ENCODE measurements around the gene PCSK6. TPM values are rescaled to one million over a fixed set of nuclear protein-coding genes. Genes with fewer than 3 reads are reported as not detected.

PCSK6 gene
- total RNA-seq, 1 experiment from 2014 or later, result 2.9 TPM

DNA sequence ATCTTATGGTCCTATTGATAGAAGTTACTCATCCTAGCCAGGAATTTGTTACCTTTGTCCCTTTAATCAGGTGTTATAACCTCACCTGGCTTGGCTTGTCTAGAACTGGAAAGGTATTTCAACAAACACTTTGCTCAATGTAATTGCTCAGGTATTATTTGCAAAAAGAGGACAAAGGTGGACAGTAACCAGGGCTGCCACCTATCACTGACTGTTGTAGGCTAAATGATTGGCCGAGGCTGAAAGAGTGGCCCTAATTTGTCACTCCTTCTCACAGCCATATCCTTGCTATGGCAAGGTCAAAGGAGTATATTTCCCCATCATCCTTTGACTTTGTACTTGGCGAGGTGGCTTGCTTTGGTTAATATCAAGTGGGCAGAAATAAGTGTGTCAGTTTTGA lies 209.5 kb downstream of the PCSK6 start (continued):
- TF ChIP-seq, protein P1, sequence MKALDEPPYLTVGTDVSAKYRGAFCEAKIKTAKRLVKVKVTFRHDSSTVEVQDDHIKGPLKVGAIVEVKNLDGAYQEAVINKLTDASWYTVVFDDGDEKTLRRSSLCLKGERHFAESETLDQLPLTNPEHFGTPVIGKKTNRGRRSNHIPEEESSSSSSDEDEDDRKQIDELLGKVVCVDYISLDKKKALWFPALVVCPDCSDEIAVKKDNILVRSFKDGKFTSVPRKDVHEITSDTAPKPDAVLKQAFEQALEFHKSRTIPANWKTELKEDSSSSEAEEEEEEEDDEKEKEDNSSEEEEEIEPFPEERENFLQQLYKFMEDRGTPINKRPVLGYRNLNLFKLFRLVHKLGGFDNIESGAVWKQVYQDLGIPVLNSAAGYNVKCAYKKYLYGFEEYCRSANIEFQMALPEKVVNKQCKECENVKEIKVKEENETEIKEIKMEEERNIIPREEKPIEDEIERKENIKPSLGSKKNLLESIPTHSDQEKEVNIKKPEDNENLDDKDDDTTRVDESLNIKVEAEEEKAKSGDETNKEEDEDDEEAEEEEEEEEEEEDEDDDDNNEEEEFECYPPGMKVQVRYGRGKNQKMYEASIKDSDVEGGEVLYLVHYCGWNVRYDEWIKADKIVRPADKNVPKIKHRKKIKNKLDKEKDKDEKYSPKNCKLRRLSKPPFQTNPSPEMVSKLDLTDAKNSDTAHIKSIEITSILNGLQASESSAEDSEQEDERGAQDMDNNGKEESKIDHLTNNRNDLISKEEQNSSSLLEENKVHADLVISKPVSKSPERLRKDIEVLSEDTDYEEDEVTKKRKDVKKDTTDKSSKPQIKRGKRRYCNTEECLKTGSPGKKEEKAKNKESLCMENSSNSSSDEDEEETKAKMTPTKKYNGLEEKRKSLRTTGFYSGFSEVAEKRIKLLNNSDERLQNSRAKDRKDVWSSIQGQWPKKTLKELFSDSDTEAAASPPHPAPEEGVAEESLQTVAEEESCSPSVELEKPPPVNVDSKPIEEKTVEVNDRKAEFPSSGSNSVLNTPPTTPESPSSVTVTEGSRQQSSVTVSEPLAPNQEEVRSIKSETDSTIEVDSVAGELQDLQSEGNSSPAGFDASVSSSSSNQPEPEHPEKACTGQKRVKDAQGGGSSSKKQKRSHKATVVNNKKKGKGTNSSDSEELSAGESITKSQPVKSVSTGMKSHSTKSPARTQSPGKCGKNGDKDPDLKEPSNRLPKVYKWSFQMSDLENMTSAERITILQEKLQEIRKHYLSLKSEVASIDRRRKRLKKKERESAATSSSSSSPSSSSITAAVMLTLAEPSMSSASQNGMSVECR (CRISPR knock-in tag; IDR thresholded peaks at IDR 0.05; ENCODE audit: borderline replicate concordance), result no peak
- TF ChIP-seq CBFB (CRISPR knock-in tag; IDR thresholded peaks at IDR 0.05; ENCODE audit: low read depth), result no peak

DNA sequence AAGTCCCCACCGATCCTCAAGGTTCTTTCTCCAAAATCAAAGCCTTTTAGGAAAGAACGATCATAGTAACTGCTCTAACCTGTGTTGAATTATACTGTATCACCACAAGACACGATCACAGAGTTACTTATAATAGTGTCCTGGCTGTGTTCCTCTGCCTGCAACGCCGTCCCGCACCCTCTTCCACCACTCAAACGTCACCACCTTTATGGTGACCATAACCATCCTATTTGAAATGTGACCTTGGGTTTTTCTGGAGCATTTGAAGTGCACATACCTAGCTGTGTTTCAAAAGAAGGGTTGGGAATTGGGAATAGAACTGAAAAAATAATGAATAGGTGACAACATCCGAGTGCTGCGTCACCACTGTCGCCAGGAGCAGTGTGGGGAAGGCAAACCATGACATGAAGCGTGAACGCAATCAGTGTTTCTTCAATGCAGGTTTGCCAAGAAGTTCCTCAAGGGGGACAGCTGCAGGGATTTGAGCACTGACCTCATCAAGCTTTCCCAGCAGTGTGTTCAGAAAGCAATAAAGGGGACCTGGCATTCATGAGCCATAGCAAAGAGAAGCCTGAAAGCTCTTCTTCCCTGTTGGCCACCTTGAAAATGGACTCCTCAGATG lies 211.5 kb downstream of the PCSK6 start:
- ChIA-PET POLR2A (interaction anchor here (0.5 kb wide), 1 partner anchor 1675 kb away, joined by 3 read pairs; no protein-coding TSS in a partner anchor), CTCF (interaction anchor here (1.3 kb wide), 1 partner anchor 11 kb away, joined by 6 read pairs; no protein-coding TSS in a partner anchor)
- peak overlapping the region; percentile 85 for H3K4me3 Mint-ChIP-seq
- H3K4me1 Mint-ChIP-seq, result peaks cover 9% of the 10 kb centered on the region
- H3K27me3 Mint-ChIP-seq (ENCODE audit: low read depth), result no peaks in the 10 kb centered on the region
- H3K27ac Mint-ChIP-seq, result peak overlapping the region; percentile 89; the same call in 1 of the 2 replicates
- peaks cover 46% of the 10 kb centered on the region for H3K36me3 Mint-ChIP-seq
- DNase-seq (ENCODE audit: low spot score) (no peak), ATAC-seq (peak; percentile 2; the same call in 1 of the 2 replicates)
- no peak for TF ChIP-seq JAZF1 (CRISPR knock-in tag; IDR thresholded peaks at IDR 0.05)
- TF ChIP-seq, protein P2, sequence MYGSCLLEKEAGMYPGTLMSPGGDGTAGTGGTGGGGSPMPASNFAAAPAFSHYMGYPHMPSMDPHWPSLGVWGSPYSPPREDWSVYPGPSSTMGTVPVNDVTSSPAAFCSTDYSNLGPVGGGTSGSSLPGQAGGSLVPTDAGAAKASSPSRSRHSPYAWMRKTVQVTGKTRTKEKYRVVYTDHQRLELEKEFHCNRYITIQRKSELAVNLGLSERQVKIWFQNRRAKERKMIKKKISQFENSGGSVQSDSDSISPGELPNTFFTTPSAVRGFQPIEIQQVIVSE (CRISPR knock-in tag; IDR thresholded peaks at IDR 0.05; ENCODE audit: borderline replicate concordance), result no peak
- TF ChIP-seq ZNF121 (CRISPR knock-in tag; IDR thresholded peaks at IDR 0.05), result no peak
- TF ChIP-seq NFATC4 (CRISPR knock-in tag; IDR thresholded peaks at IDR 0.05), result no peak
- TF ChIP-seq, protein P3, sequence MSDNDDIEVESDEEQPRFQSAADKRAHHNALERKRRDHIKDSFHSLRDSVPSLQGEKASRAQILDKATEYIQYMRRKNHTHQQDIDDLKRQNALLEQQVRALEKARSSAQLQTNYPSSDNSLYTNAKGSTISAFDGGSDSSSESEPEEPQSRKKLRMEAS (CRISPR knock-in tag; IDR thresholded peaks at IDR 0.05), result no peak
- TF ChIP-seq ZNF219 (CRISPR knock-in tag; IDR thresholded peaks at IDR 0.05; ENCODE audit: borderline replicate concordance), result no peak
- TF ChIP-seq, protein P4, sequence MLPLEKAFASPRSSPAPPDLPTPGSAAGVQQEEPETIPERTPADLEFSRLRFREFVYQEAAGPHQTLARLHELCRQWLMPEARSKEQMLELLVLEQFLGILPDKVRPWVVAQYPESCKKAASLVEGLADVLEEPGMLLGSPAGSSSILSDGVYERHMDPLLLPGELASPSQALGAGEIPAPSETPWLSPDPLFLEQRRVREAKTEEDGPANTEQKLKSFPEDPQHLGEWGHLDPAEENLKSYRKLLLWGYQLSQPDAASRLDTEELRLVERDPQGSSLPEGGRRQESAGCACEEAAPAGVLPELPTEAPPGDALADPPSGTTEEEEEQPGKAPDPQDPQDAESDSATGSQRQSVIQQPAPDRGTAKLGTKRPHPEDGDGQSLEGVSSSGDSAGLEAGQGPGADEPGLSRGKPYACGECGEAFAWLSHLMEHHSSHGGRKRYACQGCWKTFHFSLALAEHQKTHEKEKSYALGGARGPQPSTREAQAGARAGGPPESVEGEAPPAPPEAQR (CRISPR knock-in tag; IDR thresholded peaks at IDR 0.05), result no peak
- TF ChIP-seq FOXJ3 (CRISPR knock-in tag; IDR thresholded peaks at IDR 0.05; ENCODE audit: borderline replicate concordance), result no peak
- no peak for TF ChIP-seq RORB (CRISPR knock-in tag; IDR thresholded peaks at IDR 0.05)
- TF ChIP-seq, protein P5, sequence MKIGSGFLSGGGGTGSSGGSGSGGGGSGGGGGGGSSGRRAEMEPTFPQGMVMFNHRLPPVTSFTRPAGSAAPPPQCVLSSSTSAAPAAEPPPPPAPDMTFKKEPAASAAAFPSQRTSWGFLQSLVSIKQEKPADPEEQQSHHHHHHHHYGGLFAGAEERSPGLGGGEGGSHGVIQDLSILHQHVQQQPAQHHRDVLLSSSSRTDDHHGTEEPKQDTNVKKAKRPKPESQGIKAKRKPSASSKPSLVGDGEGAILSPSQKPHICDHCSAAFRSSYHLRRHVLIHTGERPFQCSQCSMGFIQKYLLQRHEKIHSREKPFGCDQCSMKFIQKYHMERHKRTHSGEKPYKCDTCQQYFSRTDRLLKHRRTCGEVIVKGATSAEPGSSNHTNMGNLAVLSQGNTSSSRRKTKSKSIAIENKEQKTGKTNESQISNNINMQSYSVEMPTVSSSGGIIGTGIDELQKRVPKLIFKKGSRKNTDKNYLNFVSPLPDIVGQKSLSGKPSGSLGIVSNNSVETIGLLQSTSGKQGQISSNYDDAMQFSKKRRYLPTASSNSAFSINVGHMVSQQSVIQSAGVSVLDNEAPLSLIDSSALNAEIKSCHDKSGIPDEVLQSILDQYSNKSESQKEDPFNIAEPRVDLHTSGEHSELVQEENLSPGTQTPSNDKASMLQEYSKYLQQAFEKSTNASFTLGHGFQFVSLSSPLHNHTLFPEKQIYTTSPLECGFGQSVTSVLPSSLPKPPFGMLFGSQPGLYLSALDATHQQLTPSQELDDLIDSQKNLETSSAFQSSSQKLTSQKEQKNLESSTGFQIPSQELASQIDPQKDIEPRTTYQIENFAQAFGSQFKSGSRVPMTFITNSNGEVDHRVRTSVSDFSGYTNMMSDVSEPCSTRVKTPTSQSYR (CRISPR knock-in tag; IDR thresholded peaks at IDR 0.05), result no peak
- no peak for TF ChIP-seq GRHL2 (CRISPR knock-in tag; IDR thresholded peaks at IDR 0.05; ENCODE audit: insufficient replicate concordance, severe bottlenecking)
- TF ChIP-seq SMAD4 (CRISPR knock-in tag; IDR thresholded peaks at IDR 0.05), result no peak
- TF ChIP-seq ZBTB21 (CRISPR knock-in tag; IDR thresholded peaks at IDR 0.05; ENCODE audit: borderline replicate concordance), result no peak
- TF ChIP-seq, protein P6, sequence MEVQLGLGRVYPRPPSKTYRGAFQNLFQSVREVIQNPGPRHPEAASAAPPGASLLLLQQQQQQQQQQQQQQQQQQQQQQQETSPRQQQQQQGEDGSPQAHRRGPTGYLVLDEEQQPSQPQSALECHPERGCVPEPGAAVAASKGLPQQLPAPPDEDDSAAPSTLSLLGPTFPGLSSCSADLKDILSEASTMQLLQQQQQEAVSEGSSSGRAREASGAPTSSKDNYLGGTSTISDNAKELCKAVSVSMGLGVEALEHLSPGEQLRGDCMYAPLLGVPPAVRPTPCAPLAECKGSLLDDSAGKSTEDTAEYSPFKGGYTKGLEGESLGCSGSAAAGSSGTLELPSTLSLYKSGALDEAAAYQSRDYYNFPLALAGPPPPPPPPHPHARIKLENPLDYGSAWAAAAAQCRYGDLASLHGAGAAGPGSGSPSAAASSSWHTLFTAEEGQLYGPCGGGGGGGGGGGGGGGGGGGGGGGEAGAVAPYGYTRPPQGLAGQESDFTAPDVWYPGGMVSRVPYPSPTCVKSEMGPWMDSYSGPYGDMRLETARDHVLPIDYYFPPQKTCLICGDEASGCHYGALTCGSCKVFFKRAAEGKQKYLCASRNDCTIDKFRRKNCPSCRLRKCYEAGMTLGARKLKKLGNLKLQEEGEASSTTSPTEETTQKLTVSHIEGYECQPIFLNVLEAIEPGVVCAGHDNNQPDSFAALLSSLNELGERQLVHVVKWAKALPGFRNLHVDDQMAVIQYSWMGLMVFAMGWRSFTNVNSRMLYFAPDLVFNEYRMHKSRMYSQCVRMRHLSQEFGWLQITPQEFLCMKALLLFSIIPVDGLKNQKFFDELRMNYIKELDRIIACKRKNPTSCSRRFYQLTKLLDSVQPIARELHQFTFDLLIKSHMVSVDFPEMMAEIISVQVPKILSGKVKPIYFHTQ (CRISPR knock-in tag; IDR thresholded peaks at IDR 0.05), result no peak
- no peak for TF ChIP-seq ZNF671 (CRISPR knock-in tag; IDR thresholded peaks at IDR 0.05)
- no peaks in the 10 kb centered on the region for H3K9me3 Mint-ChIP-seq
